Heart left ventricle (tissue), 13 donors: Measurements from ENCODE around the gene ARHGAP19.

Experiments used
- CTCF ChIP-seq, 12 donors: fragments of 200-600 bp; sonication (generic) in 4 of 12; IDR thresholded peaks; one replicate each; pipeline versions ENCODE4 v1.5.0 to v1.8.0; 2018 to 2022; ENCODE audit warnings: antibody characterized with exemption in 12 of 12, mild to moderate bottlenecking in 5 of 12
- POLR2A ChIP-seq, 2 donors: fragments of 450-650 bp; IDR thresholded peaks; one replicate each; pipeline ENCODE4 v1.6.1; 2017; ENCODE audit warnings: antibody characterized with exemption in 2 of 2, mild to moderate bottlenecking in 2 of 2, moderate library complexity in 2 of 2
- donor health status: ischemic (EF 13 %, LVEDD 7.1; RV severe dilation, severe dysfunction).
- donor health status: DM: no; HTN: yes; CAD: no.
- donor health status: DM: no; HTN: no; CAD: no.
- donor health status: ischemic (EF 25% LVEDD 6.9; RV normal size, moderate dysfunction).
- donor health status: ischemic (EF 25% LVEDD 5.7; RV mildly dilated, moderate dysfunction).
- donor health status: ischemic (EF 35%, LVEDD 5.7; RV mildly dilated, moderate dysfunction).
- donor health status: nonischemic (EF 11% LVEDD 7.7; RV severe dilation, severe dysfunction).
- donor health status: DM: yes; HTN: yes; CAD: no.
- donor health status: PGD.
- donor health status: ischemic (EF 29% LVEDD 5.4; RV normal size, mild dysfunction).
- donor health status: nonischemic (EF 23%, LVEDD 6.1; RV moderate dilation, normal function).

GRCh38 chr10:97180363-97180755 is 112.1 kb downstream of the ARHGAP19 start:
- no peak for TF ChIP-seq CTCF (IDR thresholded peaks at IDR 0.05)
- no peak for TF ChIP-seq POLR2A (IDR thresholded peaks at IDR 0.05)
